NCI-H748 (cell line): ENCODE data around the gene AGTR1.
"Not testable (repeated sequence)": the region's sequence is repeated elsewhere in the genome, so short reads cannot be mapped to it uniquely, and the experiment has no call there.

Experiments
- DNase-seq: peaks from one replicate; lab custom pipeline; 2025; ENCODE audit not compliant: unreplicated experiment; lab: John Stamatoyannopoulos, UW

Gene AGTR1

DNA sequence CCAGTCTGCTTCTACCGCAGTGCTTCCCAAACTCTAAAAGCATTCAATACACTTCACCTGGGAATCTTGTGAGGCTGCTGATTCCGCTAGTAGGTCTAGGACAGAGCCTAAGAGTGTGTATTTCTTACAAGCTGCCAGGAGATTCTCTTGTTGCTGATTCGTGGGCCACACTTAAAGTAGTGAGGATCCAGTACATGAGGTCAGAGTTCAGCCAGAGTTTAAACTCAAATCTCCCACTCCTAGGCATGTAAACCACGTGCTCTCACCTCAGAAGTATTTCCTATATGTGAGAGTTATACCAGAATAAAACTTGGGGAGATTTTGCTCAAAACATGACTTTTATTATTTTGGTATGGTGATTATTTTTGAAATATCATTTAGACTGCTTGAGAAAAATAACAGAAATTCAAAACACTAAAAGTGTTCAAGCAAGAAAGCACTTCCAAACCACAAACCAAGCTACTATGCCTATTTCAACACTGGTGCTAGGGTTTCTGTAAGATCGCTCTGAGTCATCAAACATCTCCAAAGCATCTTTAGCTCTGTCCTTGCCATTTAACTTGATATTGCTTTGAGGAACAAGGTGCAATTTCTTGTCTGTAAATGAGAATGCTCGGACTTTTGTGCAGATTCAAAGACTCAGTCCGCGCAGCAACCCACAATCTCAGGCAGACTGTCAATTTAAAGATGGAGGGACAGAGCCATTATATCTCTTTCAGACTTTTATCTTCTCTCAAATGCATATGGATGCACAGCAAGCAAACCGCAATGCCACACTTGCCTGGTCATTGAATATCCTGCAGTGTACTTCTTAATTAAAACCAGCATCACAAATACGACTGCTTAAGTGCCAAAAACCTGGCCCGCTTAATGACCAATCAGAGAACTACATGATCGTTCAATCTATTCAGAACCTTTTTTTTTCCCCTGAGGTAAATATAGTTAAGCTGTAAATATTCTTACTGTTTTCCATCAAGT is 59.8 kb downstream of the AGTR1 start:
- no peak for DNase-seq

DNA sequence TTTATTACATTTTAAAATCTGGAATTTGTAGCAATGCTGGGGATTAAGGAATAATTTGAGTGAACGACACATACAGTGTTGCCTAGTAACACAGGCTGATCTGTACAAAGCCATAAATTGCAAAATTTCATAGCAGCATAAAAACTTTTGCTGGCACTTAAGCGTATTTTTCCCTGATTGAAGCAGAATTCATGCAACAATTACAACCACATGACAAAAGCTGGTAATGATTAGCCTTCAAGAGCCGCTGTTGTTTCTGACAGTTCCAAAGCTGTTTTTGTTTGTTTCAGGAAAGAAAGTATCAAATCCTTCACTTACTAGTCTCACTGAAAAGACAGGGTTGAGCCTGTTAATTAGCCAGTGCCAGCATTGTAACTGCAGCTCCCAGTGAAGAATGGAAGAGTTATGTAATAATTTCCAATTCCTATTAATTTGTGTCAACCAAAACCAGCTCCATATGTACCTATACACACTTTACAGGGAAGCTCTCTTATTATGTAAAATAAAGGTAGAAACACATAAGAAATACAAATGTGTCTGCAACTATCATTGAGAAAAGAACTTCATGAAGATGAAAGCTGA is 60.7 kb downstream of the AGTR1 start:
- DNase-seq, result no peak

DNA sequence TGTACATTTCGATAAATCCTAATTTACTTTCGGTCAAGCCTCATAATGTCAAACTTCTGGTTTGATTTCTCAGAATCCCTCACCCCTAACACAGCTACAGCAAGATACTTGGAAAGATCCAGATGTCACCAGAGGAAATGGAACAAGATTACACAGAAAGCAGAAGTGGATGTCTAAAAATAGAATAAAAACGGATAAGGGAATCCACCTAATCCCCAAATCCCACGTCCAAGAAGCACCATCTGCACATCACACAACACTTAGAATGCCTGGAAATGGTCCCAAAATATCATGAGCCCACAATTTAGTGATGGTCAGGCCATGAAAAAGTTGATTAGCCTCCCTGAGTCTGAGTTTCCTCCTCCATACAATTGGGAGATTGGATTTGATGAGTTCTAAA is 61.7 kb downstream of the AGTR1 start:
- DNase-seq, result no peak

DNA sequence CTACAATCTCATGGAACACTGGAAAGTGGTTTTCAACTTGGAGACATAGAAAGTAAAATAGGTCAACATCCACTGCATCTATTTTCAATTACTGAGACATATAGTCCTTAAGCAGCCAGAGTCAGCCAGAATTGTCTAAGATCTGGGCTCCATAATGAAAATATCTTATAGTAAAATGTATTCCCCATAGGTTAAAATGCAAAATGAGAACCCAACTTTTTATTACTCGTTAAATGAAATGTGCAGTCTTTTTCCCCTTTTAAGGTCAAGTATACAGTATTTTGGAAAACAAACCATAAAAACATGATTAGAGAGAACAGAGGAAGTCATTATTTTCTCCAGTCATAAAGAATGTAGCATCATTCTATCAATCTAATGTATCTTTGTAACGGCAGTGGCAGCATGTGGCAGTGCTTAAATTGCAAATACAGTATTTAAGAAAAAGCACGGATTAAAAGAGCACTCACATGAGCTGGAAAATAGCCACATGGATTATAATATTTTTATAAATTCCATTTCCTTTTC is 65.5 kb downstream of the AGTR1 start:
- DNase-seq, result no peak

DNA sequence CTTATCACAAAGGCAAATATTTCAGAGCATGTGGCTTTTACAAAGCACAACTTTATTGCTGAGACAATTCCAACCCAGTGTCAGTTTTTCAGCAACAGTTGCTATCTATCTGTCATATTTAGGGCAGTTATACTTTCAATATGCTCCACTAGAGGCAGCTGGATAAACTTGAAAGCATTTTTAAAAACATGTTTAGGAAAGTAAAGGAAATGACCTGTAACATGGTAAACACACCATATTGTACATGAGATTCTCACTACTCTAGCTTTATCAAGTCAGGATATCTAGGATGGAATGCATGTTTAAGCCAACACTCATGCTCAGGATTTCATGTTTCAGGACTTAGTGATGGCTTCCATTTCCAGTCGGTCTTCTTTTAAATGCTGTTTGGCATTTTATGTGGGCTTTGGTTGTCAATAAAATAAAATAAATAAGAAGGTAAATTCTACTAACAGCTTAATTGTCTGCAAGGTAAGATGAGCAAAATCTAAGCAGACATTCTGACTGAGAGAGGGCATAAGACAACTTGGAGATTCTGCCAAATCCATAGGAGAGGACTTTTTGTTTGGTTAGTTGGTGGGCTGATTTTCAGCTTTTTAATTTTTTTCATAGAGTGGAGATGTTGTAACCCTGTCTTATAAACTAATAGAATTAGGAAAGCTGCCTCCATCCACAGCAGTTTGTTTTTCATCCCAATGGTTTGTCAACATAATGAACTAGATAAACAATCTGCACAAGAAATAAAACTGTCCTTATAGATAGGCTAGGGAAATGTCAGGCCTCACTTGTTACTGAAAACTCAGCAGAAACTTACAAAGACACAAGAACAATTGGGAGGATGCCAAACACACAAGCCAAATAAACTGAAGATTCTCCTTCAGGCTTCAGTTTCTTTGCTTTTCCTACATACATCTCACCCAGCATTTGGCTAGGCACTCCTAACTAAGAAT is 66.6 kb downstream of the AGTR1 start:
- no peak for DNase-seq

DNA sequence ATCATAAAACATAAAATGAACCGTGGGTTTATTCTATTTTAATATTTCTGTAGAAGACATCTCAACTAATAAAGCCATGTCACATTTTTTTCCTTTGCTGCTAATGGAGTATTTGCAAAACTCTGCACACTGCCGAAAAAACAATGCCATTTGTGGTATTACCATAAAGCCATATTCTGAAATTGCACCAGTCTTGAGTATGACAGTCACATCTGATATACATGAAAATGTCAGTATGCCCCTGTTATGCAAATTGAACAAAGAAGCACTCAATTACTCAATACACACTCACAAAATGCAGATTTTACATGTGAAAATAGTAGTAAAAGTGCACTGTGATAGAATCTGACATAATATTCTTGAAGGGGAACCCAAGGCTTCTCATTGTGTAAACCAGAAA is 74.7 kb downstream of the AGTR1 start:
- no peak for DNase-seq

DNA sequence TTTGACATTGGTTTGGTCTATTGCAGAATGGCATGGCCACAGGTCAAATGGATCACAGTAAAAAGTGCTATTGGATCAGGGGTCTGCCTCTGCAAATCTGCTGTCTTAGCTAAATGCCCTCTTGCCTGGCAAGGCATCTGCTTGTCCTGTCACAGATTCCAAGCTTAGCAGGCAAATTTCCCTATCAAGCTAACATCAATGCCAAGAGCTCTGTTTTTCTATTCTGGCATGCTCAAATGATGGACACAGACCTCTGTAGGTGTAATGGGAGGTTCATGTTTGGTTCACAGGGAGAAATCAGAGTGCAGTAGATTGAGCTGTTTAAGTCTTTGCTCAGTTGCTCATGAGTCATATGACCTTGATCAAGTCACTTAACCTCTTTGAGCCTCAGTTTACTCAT is 75.1 kb downstream of the AGTR1 start:
- DNase-seq, result no peak

DNA sequence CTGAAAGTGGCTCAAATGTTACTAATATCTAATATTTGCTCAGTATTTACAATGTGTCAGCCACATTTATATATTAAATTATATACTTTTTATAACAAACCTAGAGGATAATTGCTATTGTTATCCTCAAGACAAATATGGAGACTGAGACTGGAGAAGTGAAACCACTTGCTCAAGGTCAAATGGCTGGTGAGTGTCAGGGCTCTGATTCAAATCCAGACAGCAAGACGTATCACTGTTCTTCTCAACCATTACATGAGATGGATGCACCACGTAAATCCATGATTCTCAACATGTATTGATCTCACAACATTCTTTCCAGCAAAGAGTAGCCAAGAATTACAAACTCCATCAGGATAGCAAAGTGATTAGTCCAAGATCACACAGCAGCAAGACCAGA is 76.1 kb downstream of the AGTR1 start:
- DNase-seq, result no peak

DNA sequence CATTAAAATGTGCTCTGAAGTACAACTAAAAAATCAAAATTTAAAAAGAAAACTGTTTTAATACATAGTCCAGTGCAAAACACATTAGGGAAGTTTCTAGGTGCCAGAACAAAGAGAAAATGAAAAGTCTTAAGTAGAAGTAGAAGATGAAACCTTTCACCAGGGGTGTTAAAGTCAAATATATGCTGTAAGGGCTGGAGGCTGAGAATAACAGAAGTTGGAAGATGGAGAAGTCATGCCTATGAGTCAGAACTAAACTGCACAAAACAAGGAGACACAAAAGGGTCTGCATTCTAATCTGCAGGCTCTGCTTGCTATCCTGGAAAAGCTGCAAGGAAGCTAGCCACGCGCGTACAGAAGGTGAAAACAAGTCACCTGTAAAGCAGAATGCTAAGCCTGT is 81.2 kb downstream of the AGTR1 start:
- no peak for DNase-seq

DNA sequence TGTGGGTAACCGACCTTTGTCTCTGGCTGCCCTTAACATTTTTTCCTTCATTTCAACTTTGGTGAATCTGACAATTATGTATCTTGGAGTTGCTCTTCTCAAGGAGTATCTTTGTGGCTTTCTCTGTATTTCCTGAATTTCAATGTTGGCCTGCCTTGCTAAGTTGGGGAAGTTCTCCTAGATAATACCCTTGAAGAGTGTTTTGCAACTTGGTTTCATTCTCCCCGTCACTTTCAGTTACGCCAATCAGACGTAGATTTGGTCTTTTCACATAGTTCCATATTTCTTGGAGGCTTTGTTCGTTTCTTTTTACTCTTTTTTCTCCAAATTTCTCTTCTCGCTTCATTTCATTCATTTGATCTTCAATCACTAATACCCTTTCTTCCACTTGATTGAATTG is 87.3 kb downstream of the AGTR1 start:
- DNase-seq, result not testable (repeated sequence)

DNA sequence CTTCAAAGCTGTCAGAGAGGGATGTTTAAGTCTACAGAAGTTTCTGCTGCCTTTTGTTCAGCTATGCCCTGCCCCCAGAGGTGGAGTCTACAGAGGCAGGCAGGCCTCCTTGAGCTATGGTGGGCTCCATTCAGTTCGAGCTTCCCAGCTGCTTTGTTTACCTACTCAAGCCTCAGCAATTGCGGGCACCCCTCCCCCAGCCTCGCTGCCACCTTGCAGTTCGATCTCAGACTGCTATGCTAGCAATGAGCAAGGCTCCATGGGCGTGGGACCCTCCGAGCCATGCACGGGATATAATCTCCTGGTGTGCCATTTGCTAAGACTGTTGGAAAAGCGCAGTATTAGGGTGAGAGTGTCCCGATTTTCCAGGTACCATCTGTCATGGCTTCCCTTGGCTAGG is 88.5 kb downstream of the AGTR1 start:
- not testable (repeated sequence) for DNase-seq

DNA sequence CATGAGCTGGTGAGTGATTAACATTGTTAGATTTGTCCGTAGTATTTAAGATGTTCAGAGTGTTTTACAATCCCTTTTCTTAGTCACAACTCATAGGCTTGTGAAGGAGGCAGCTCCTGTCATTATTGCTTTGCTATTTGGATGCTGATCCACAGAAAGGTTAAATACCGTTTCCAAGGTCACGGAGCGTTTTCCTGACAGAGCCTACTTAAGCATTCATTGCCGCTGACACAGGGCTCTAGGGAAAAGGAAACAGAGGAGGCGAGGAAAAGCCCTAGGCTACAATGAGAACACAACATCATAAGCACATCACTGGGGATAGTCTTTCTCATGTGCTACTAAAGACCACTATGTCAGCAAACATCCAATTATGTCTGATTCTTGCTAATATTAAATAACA is 91.4 kb downstream of the AGTR1 start:
- no peak for DNase-seq

DNA sequence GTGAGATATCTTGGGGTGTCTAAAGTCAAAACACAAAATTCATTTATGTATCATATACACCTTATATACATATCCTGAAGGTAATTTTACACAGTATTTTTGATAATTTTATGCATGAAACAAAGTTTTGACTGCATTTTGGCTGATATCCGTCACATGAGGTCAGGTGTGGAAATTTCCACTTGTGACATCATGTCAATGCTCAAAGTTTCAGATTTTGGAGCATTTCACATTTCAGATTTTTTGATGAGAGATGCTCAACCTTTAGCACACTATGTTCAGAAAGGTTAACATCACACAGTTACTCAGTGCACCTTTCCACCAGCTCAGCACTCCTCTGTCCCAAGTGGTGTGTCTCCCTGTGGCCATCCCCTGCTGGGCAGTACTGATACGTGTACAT is 92.2 kb downstream of the AGTR1 start:
- DNase-seq, result no peak

DNA sequence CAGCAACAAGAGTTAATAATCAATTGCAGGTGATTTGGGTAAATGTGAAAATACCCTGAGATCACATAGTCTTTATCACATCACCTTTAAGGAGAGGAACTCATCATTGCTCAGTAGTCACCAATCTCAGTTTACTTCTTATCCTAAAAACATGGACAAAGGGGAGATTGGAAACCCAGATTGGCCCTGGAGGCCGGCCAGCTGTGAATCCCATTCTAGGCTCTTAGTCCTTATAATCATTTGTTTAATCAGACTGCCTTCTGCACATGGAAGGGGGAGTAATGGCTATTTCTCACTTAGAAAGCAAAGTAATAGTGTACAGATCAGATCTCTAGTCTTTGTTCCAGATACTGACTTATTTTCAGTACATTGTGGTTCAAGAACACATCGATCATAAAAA is 92.7 kb downstream of the AGTR1 start:
- no peak for DNase-seq

DNA sequence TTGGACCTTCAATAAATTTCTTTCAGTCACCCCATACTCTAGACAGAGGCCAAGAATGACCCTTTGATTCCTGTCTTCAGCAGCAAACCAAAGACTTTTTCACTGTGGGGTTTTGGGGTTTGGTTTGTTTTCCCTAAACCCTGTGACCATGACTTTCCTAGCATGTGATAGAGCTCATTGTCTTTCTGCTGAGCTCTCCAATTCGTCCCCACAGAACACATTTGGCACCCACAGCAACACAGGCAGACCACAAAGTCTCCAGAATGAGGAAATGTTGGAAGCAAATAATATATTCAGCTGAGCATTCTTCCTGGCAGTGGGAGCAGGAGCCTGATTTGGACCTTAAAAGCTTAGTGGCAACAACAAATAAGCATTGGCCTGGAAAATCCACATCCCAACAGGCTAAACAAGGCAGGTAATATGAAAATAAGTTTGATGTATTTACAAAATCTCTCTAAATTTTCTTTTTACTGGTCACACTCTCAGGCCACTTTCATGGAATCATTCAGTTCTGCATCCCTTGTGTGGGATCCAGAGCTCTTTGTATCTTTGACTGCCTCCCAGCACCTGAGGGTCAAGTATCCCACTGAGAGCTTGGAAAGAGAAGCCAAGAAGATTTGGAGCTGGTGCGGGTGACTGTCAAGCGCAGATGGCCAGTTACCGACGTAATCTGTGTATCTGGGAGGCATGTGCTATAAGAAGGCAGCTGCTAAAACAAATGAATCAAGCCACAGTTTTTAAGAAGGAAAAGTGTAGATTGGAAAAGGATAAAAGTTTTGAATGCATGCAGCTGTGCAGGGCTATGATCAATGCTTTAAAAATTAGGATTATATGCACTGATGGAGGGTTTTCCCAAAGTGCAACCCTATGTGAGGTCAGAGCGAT is 93.4 kb downstream of the AGTR1 start:
- DNase-seq, result no peak

DNA sequence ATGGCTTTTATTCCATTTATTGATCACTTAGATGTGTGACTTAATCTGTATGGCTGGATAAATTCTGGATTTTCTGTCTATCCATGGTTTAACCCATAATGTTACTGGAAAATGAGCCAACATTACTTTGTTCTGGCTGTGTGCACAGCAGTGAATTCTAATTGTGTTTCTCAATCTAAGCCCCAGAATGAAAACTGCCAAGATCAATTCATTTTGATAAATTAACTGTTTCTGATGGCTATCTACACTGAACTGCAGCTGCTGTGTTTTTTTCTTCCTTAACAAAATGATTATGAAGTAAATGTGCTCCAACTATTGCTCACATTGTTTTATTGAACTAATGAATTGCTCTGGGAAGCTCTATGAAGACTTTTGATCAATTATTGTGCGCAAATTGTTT is 94.2 kb downstream of the AGTR1 start:
- DNase-seq, result no peak

DNA sequence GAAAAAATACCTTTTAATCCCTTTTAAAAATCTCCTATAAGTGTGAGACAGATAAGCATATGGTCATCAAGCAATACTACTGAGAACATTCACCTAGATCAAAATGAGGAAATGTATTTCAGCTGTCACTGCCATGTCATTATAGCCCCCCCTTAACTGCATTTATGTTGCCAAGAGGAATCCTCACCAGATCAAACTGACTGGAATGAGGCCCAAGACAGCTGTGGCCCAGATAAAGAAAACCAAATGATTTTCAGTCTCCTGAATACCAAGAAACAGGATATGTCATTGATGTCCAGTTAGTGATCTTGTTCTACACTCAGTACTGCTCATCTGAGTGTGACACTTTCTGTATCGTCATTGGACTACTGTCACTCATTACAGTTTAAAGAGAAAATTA is 94.8 kb downstream of the AGTR1 start:
- no peak for DNase-seq
